Left ventricle myocardium inferior (tissue), 1 donor: ENCODE measurements around the gene NPW. TPM values are rescaled to one million over a fixed set of nuclear protein-coding genes. Genes with fewer than 3 reads are reported as not detected.

Source experiments
- DNase-seq: peaks from one replicate; pipeline ENCODE4 v3.0.0-alpha.2; 2020
- H3K27ac ChIP-seq: fragments of 200-600 bp; replicated peaks from 2 replicates; pipeline ENCODE4 v1.8.0; 2021
- H3K27me3 ChIP-seq: fragments of 200-600 bp; 2 replicates; pipeline ENCODE4 v1.8.0; 2021; ENCODE audit warnings: low read depth
- H3K36me3 ChIP-seq: fragments of 200-600 bp; 2 replicates; pipeline ENCODE4 v1.8.0; 2021
- H3K4me1 ChIP-seq: fragments of 200-600 bp; 2 replicates; pipeline ENCODE4 v1.8.0; 2021
- H3K4me3 ChIP-seq: fragments of 200-600 bp; 2 replicates; pipeline ENCODE4 v1.8.0; 2021; ENCODE audit warnings: mild to moderate bottlenecking, moderate library complexity
- H3K9me3 ChIP-seq: fragments of 200-600 bp; replicated peaks from 2 replicates; pipeline ENCODE4 v1.8.0; 2021
- CTCF ChIP-seq: fragments of 200-600 bp; IDR thresholded peaks from 2 replicates; pipeline ENCODE4 v1.8.0; 2021; ENCODE audit warnings: antibody characterized with exemption, mild to moderate bottlenecking, borderline replicate concordance
- intact Hi-C: fragments of 100-400 bp; cut with micrococcal nuclease; formaldehyde crosslinking; loops from one replicate; pipeline ENCODE4 v1.11.0; 2022
- total RNA-seq: library from RNA; stranded (reverse); fragmentation: NEBNext Ultra II Directional; extraction: Animal tissue kit (Norgen Biotek cat#: 25700); gene quantifications from one replicate; pipeline ENCODE4 v1.2.1, GENCODE V29; 2021
- donor health status: DM: no; HTN: yes; CAD: no; lungs with severe emphysema.

NPW gene
- total RNA-seq, 1 donor from 2014 or later, result not detected

DNA sequence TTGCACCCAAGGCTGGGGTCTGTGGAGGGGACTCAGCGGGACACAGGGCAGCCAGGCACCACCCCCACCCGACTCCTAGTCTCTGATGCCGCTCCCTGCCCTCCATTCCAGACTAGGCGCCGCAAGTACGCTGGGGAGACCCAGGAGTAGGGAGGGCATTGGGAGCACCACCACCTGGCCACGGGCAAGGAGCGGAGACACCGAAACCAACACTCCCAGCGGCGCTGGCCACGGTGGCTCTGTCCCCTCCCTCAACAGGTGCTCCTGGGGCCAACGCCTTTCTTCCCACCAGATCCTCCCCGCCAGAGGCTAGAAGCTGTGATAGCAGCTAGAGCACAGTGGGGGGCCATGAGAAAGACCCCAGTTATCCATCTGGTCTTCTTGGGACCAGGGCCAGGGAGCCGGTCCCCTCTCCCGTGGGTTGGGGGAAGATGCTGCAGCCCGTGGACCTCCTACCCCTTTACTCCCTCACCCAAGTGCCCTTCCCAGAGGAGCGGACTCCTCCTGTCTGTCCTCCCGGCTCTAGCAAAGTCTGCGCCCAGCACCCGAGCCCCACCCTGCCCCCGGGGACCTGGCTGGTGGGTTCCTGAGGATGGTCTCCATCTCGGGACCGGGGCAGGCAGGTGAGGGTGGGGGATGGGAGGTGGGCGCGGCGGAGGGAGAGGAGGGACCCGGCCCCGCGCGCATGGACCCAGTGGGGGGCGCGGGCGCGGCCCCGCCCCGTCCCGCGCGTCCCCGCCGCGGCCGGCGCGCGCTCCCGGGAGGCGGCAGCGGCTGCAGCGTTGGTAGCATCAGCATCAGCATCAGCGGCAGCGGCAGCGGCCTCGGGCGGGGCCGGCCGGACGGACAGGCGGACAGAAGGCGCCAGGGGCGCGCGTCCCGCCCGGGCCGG lies 30.1 kb upstream of the NPW start, which contains the start of gene SYNGR3:
TSS of gene SYNGR3 (plus strand) at position 762 of the 892 bp plus-strand sequence. CDS start 133 bp downstream, outside the sequence.
- Histone ChIP-seq H3K36me3 (peaks cover 21% of the 10 kb centered on the region), H3K27ac (no peak within 1 kb of the TSS), H3K27me3 (peaks cover 47% of the 10 kb centered on the region), H3K9me3 (peaks cover 4% of the 10 kb centered on the region), H3K4me3 (peak within 1 kb of the TSS; percentile 66), H3K4me1 (peaks cover 46% of the 10 kb centered on the region)
- no peak for DNase-seq
- intact Hi-C loops, result no loop called here
- no peak for TF ChIP-seq CTCF

- no peak overlapping the region for H3K27ac ChIP-seq
- no peak for DNase-seq
- H3K4me1 ChIP-seq, result peaks cover 41% of the 10 kb centered on the region
- H3K27me3 ChIP-seq, result peaks cover 47% of the 10 kb centered on the region
- no peak for TF ChIP-seq CTCF
- peaks cover 4% of the 10 kb centered on the region for H3K9me3 ChIP-seq
- intact Hi-C loops, result no loop called here
- peak overlapping the region; percentile 66 for H3K4me3 ChIP-seq
- peaks cover 21% of the 10 kb centered on the region for H3K36me3 ChIP-seq
Measured at GRCh38 chr16:1990101-1990350, 29.6 kb upstream of the NPW start.

GRCh38 chr16:1990351-1991134 lies 29.0 kb upstream of the NPW start:
- intact Hi-C loops, result no loop called here
- H3K36me3 ChIP-seq, result peaks cover 18% of the 10 kb centered on the region
- H3K9me3 ChIP-seq, result peaks cover 4% of the 10 kb centered on the region
- no peak overlapping the region for H3K27ac ChIP-seq
- DNase-seq, result no peak
- H3K4me1 ChIP-seq, result peaks cover 36% of the 10 kb centered on the region
- peaks cover 47% of the 10 kb centered on the region for H3K27me3 ChIP-seq
- no peak for TF ChIP-seq CTCF
- peak overlapping the region; percentile 66 for H3K4me3 ChIP-seq

- intact Hi-C loops, result no loop called here
- Histone ChIP-seq H3K27me3 (peaks cover 47% of the 10 kb centered on the region), H3K27ac (no peak overlapping the region), H3K36me3 (peaks cover 12% of the 10 kb centered on the region), H3K9me3 (peaks cover 4% of the 10 kb centered on the region), H3K4me3 (peak overlapping the region; percentile 66), H3K4me1 (peaks cover 31% of the 10 kb centered on the region)
- no peak for DNase-seq
- TF ChIP-seq CTCF, result no peak
Measured at GRCh38 chr16:1991135-1991551, 28.4 kb upstream of the NPW start.

GRCh38 chr16:1991588-1991947 lies 28.0 kb upstream of the NPW start:
- Histone ChIP-seq H3K4me3 (peak overlapping the region; percentile 66), H3K27ac (peak overlapping the region; percentile 40), H3K4me1 (peaks cover 31% of the 10 kb centered on the region), H3K27me3 (peaks cover 47% of the 10 kb centered on the region), H3K36me3 (peaks cover 8% of the 10 kb centered on the region), H3K9me3 (peaks cover 4% of the 10 kb centered on the region)
- no peak for TF ChIP-seq CTCF
- DNase-seq, result no peak
- intact Hi-C loops, result no loop called here
